IMR-90 (cell line): ENCODE data around the gene ITPKC. TPM values are rescaled to one million over a fixed set of nuclear protein-coding genes. Genes with fewer than 3 reads are reported as not detected.

Experiments
- ATAC-seq: fragments of 200-7000 bp; cut with Tn5 transposase; 2 replicates; pipeline ENCODE4 v1.9.1; 2020; ENCODE audit warnings: low read depth, mild to moderate bottlenecking, moderate library complexity
- BruUV-seq: library from RNA; stranded (reverse); fragments of 400-500 nt; replicated peaks from 2 replicates; lab custom pipeline; 2021; lab: Mats Ljungman, UMichigan
- CTCF ChIA-PET: fragments of 300-600 bp; formaldehyde crosslinking; extraction: SDS; loops from one replicate; lab custom pipeline; 2021; ENCODE audit warnings: antibody characterized with exemption; lab: Yijun Ruan, JAX
- POLR2A ChIA-PET: fragments of 300-600 bp; sonication (Branson Sonifier 250); formaldehyde crosslinking; loops from one replicate; lab custom pipeline; 2022; ENCODE audit warnings: antibody characterized with exemption; ENCODE audit not compliant: unreplicated experiment; lab: Charles Lee
- DNase-seq: peaks from one replicate; pipeline ENCODE4 v3.0.0; 2013
- H2AFZ ChIP-seq: replicated peaks from 2 replicates; pipeline ENCODE3; 2013; ENCODE audit warnings: low read length, mild to moderate bottlenecking; ENCODE audit not compliant: poor library complexity
- H2AK5ac ChIP-seq: 2 replicates; pipeline ENCODE4 v1.6.1; 2013; ENCODE audit warnings: low read depth, low read length, inconsistent platforms
- H2AK9ac ChIP-seq: replicated peaks from 2 replicates; pipeline ENCODE3; 2013; ENCODE audit warnings: mild to moderate bottlenecking, low read depth, low read length, moderate library complexity; ENCODE audit not compliant: poor library complexity
- H2BK120ac ChIP-seq: 2 replicates; pipeline ENCODE4 v1.6.1; 2013; ENCODE audit warnings: low read depth, low read length, inconsistent platforms
- H2BK15ac ChIP-seq: 3 replicates; pipeline ENCODE4 v1.6.1; 2013; ENCODE audit warnings: low read depth, low read length, inconsistent platforms
- H2BK20ac ChIP-seq: 2 replicates; pipeline ENCODE4 v1.6.1; 2013; ENCODE audit warnings: low read depth, mild to moderate bottlenecking, inconsistent platforms, low read length, moderate library complexity
- H2BK5ac ChIP-seq: 2 replicates; pipeline ENCODE4 v1.6.1; 2013; ENCODE audit warnings: mild to moderate bottlenecking, low read depth, low read length, inconsistent platforms; ENCODE audit not compliant: poor library complexity, severe bottlenecking
- H3K14ac ChIP-seq: replicated peaks from 2 replicates; pipeline ENCODE4 v1.6.1; 2013; ENCODE audit warnings: low read depth, low read length, inconsistent platforms
- H3K18ac ChIP-seq: 2 replicates; pipeline ENCODE4 v1.6.1; 2013; ENCODE audit warnings: low read depth, low read length, control low read depth
- H3K23ac ChIP-seq: 2 replicates; pipeline ENCODE4 v1.6.1; 2013; ENCODE audit warnings: low read depth, low read length, inconsistent platforms
- H3K27ac ChIP-seq: 2 replicates; pipeline ENCODE4 v1.5.1; 2013; ENCODE audit warnings: mild to moderate bottlenecking, control low read depth, low read length; ENCODE audit not compliant: insufficient read depth
- H3K27me3 ChIP-seq: 2 replicates; pipeline ENCODE4 v1.6.1; 2013; ENCODE audit warnings: low read length; ENCODE audit not compliant: control insufficient read depth, insufficient read depth
- H3K36me3 ChIP-seq: 2 replicates; pipeline ENCODE4 v1.6.1; 2013; ENCODE audit warnings: low read length, mixed read lengths; ENCODE audit not compliant: control insufficient read depth, insufficient read depth
- H3K4ac ChIP-seq: 2 replicates; pipeline ENCODE4 v1.6.1; 2013; ENCODE audit warnings: low read depth, low read length, inconsistent platforms
- H3K4me1 ChIP-seq: 2 replicates; pipeline ENCODE4 v1.6.1; 2013; ENCODE audit warnings: low read length, mixed read lengths; ENCODE audit not compliant: control insufficient read depth, insufficient read depth
- H3K4me2 ChIP-seq: 2 replicates; pipeline ENCODE4 v1.6.1; 2013; ENCODE audit warnings: low read depth, mild to moderate bottlenecking, control low read depth, low read length, moderate library complexity
- H3K4me3 ChIP-seq: 2 replicates; pipeline ENCODE4 v1.5.1; 2013; ENCODE audit warnings: low read depth, mild to moderate bottlenecking, control low read depth, low read length, moderate library complexity; ENCODE audit not compliant: insufficient read depth
- H3K56ac ChIP-seq: 2 replicates; pipeline ENCODE4 v1.6.1; 2013; ENCODE audit warnings: low read length, inconsistent platforms; ENCODE audit not compliant: insufficient read depth; ENCODE audit errors: extremely low read depth
- H3K79me1 ChIP-seq, 2 experiments: 2 replicates each; pipeline ENCODE4 v1.6.1; 2013; ENCODE audit warnings: low read length in 2 of 2, inconsistent platforms in 1 of 2, low read depth in 1 of 2
- H3K9ac ChIP-seq: 2 replicates; pipeline ENCODE4 v1.6.1; 2013; ENCODE audit warnings: low read depth, low read length, control low read depth
- H3K9me1 ChIP-seq: 2 replicates; pipeline ENCODE4 v1.6.1; 2013; ENCODE audit warnings: low read length, inconsistent platforms; ENCODE audit not compliant: insufficient read depth
- H3K9me3 ChIP-seq: 2 replicates; pipeline ENCODE4 v1.6.1; 2013; ENCODE audit warnings: low read length; ENCODE audit not compliant: control insufficient read depth, insufficient read depth
- H4K20me1 ChIP-seq: 2 replicates; pipeline ENCODE4 v1.6.1; 2013; ENCODE audit warnings: low read length, inconsistent platforms; ENCODE audit not compliant: insufficient read depth
- H4K5ac ChIP-seq: 2 replicates; pipeline ENCODE4 v1.6.1; 2013; ENCODE audit warnings: mild to moderate bottlenecking, low read depth, low read length, control low read depth
- H4K8ac ChIP-seq, 2 experiments: 2 replicates each; pipeline ENCODE4 v1.6.1; 2013; ENCODE audit warnings: low read depth in 2 of 2, low read length in 2 of 2, control low read depth in 1 of 2, inconsistent platforms in 1 of 2
- H4K91ac ChIP-seq: 2 replicates; pipeline ENCODE4 v1.6.1; 2013; ENCODE audit warnings: low read depth, low read length, inconsistent platforms; ENCODE audit not compliant: insufficient read depth
- BHLHE40 ChIP-seq: fragments of 150-350 bp; IDR thresholded peaks from 2 replicates; pipeline ENCODE4 v1.6.1; 2016; ENCODE audit warnings: mild to moderate bottlenecking, low read depth, low read length
- CEBPB ChIP-seq: IDR thresholded peaks from 2 replicates; pipeline ENCODE4 v1.6.1; 2012; ENCODE audit warnings: low read depth, low read length, improper control_type of control experiment
- CHD1 ChIP-seq: IDR thresholded peaks from 2 replicates; pipeline ENCODE4 v1.6.1; 2012; ENCODE audit warnings: low read depth, low read length, improper control_type of control experiment
- CTCF ChIP-seq: conservative IDR thresholded peaks from 2 replicates; pipeline ENCODE4 v1.5.1; 2012; ENCODE audit warnings: mild to moderate bottlenecking, low read depth, low read length, improper control_type of control experiment
- ELK1 ChIP-seq: fragments of 150-350 bp; IDR thresholded peaks from 2 replicates; pipeline ENCODE4 v1.6.1; 2016; ENCODE audit warnings: low read depth, mild to moderate bottlenecking, low read length, moderate library complexity, borderline replicate concordance
- FOS ChIP-seq: fragments of 150-350 bp; IDR thresholded peaks from 2 replicates; pipeline ENCODE4 v1.6.1; 2016; ENCODE audit warnings: low read depth, low read length
- MAFK ChIP-seq: IDR thresholded peaks from 2 replicates; pipeline ENCODE4 v1.6.1; 2012; ENCODE audit warnings: low read depth, low read length, improper control_type of control experiment
- MAZ ChIP-seq: IDR thresholded peaks from 2 replicates; pipeline ENCODE4 v1.6.1; 2012; ENCODE audit warnings: low read depth, mild to moderate bottlenecking, low read length, improper control_type of control experiment, moderate library complexity, borderline replicate concordance
- MXI1 ChIP-seq: IDR thresholded peaks from 2 replicates; pipeline ENCODE4 v1.6.1; 2012; ENCODE audit warnings: low read depth, mild to moderate bottlenecking, low read length, moderate library complexity, borderline replicate concordance
- NFE2L2 ChIP-seq: fragments of 150-350 bp; IDR thresholded peaks from 2 replicates; pipeline ENCODE4 v1.6.1; 2016; ENCODE audit warnings: low read depth, mild to moderate bottlenecking, low read length
- POLR2A ChIP-seq: IDR thresholded peaks from 2 replicates; pipeline ENCODE4 v1.6.1; 2012; ENCODE audit warnings: mild to moderate bottlenecking, low read depth, low read length
- RCOR1 ChIP-seq: IDR thresholded peaks from 2 replicates; pipeline ENCODE4 v1.6.1; 2012; ENCODE audit warnings: mild to moderate bottlenecking, low read length, improper control_type of control experiment; ENCODE audit not compliant: insufficient replicate concordance
- SMC3 ChIP-seq: fragments of 150-350 bp; IDR thresholded peaks from 2 replicates; pipeline ENCODE4 v1.6.1; 2016; ENCODE audit warnings: low read depth, mild to moderate bottlenecking, antibody characterized with exemption, low read length, moderate library complexity
- USF2 ChIP-seq: fragments of 150-350 bp; IDR thresholded peaks from 2 replicates; pipeline ENCODE4 v1.6.1; 2017; ENCODE audit warnings: mild to moderate bottlenecking, antibody characterized with exemption, low read length, low read depth
- WGBS, 2 experiments: methylation state at CpG; one replicate each; pipeline versions ENCODE4 v1.1.5 to v1.1.7; 2013; ENCODE audit warnings: missing lambda C conversion rate in 2 of 2; ENCODE audit not compliant: insufficient read length in 1 of 2; ENCODE audit errors: extremely low coverage in 2 of 2; 5-methylcytosine and 5-hydroxymethylcytosine counted together
- dilution Hi-C: fragments of 300-500 bp; cut with HindIII; formaldehyde crosslinking; loops from one replicate; pipeline ENCODE4 v1.14.3; 2018; ENCODE audit warnings: low sequenced_read_pairs; ENCODE audit not compliant: unreplicated experiment
- in situ Hi-C: fragments of 300-500 bp; cut with MboI; formaldehyde crosslinking; loops from 3 replicates; pipeline ENCODE4 v1.14.3; 2019; ENCODE audit warnings: low sequenced_read_pairs, inconsistent platforms, mixed read lengths
- intact Hi-C: fragments of 100-400 bp; cut with micrococcal nuclease; formaldehyde crosslinking; loops from 2 replicates; pipeline ENCODE4 v1.10.0; 2022
- polyA plus RNA-seq, 3 experiments: library from polyadenylated mRNA; depleted of rRNA; stranded (reverse); fragments of >200 nt; gene quantifications; 2 replicates each; pipeline ENCODE4 v1.2.3, GENCODE V29; 2012; ENCODE audit warnings: low replicate concordance in 1 of 3
- total RNA-seq: library from RNA; depleted of rRNA; stranded (reverse); fragments of >200 nt; gene quantifications from 2 replicates; pipeline ENCODE4 v1.2.3, GENCODE V29; 2012

ITPKC gene
- total and polyA plus RNA-seq, 2 of the 4 experiments (the other 2 are of a cell fraction): 7.7 to 9.4 TPM

- peak; percentile 40 for DNase-seq
- H3K56ac ChIP-seq: peak overlapping the region; percentile 47
- H3K14ac ChIP-seq: peak overlapping the region; percentile 86
- peak overlapping the region; percentile 10; the same call in 1 of the 2 replicates for H3K18ac ChIP-seq
- POLR2A ChIA-PET: interaction anchor here (0.6 kb wide), 1 partner anchor 37 kb away, joined by 5 read pairs; no protein-coding TSS in a partner anchor
- peak overlapping the region; percentile 91 for H3K4me2 ChIP-seq
- H3K79me1 ChIP-seq: peaks cover 19 to 69% of the 10 kb centered on the region in 2 experiments
- CTCF ChIA-PET: no interaction called here
- peak overlapping the region; percentile 66 for H2AFZ ChIP-seq
- intact Hi-C loops (loop anchor here (5.0 kb wide), 1 partner anchor 78 kb away; the partner anchor contains the start of gene EGLN2), dilution Hi-C loops (no loop called here), in situ Hi-C loops (no loop called here)
- 10% methylated on average over 4 of the region's 16 CpGs; no CpG with 5 or more reads in 1 of the 2 experiments for WGBS, 2 experiments
- peak overlapping the region; percentile 66 for H4K91ac ChIP-seq
- no TSS peak for BruUV-seq
- H3K4ac ChIP-seq: peak overlapping the region; percentile 80
- H2BK15ac ChIP-seq: no peak overlapping the region
- no peak overlapping the region; the same call in 1 of the 2 replicates for H4K5ac ChIP-seq
- ATAC-seq: no peak
- peak overlapping the region; percentile 97; the same call in 1 of the 2 replicates for H3K23ac ChIP-seq
- H4K8ac ChIP-seq: peak overlapping the region in 1 of 2 experiments; percentile 57; a peak in 2 of 4 replicates
- peak overlapping the region; percentile 90 for H2AK9ac ChIP-seq
- H4K20me1 ChIP-seq: peaks cover 20% of the 10 kb centered on the region; the same call in 1 of the 2 replicates
- H3K9ac ChIP-seq: peak overlapping the region; percentile 97
- H3K4me1 ChIP-seq: peaks cover 11% of the 10 kb centered on the region
- peak overlapping the region; percentile 96 for H3K27ac ChIP-seq
- no peaks in the 10 kb centered on the region for H3K27me3 ChIP-seq
- H2BK5ac ChIP-seq: peak overlapping the region; percentile 83
- H2AK5ac ChIP-seq: peak overlapping the region; percentile 86
- peaks cover 11% of the 10 kb centered on the region; the same call in 1 of the 2 replicates for H3K36me3 ChIP-seq
- H3K4me3 ChIP-seq: peak overlapping the region; percentile 86
- peaks cover 16% of the 10 kb centered on the region; the same call in 1 of the 2 replicates for H3K9me1 ChIP-seq
- no peak overlapping the region; the same call in 1 of the 2 replicates for H2BK20ac ChIP-seq
- H3K9me3 ChIP-seq: no peaks in the 10 kb centered on the region
- peak overlapping the region; percentile 49 for H2BK120ac ChIP-seq
- peak; percentile 80 for TF ChIP-seq USF2
- no peak for TF ChIP-seq CTCF
- TF ChIP-seq BHLHE40: peak; percentile 34; the same call in 1 of the 2 replicates
- TF ChIP-seq SMC3: no peak
- no peak for TF ChIP-seq NFE2L2
- TF ChIP-seq MAFK: no peak
- no peak for TF ChIP-seq FOS
- TF ChIP-seq POLR2A: peak; percentile 51; the same call in 1 of the 2 replicates
- TF ChIP-seq ELK1: no peak
- no peak for TF ChIP-seq CEBPB
- TF ChIP-seq CHD1: no peak
- peak; percentile 28; the same call in 1 of the 2 replicates for TF ChIP-seq MAZ
- TF ChIP-seq RCOR1: no peak
- peak; percentile 51; the same call in 1 of the 2 replicates for TF ChIP-seq MXI1
These were observed 2.0 kb downstream of the ITPKC start for GRCh38 chr19:40718774-40719391.
